Measurements from ENCODE around the gene ZBTB5. TPM values are rescaled to one million over a fixed set of nuclear protein-coding genes. Genes with fewer than 3 reads are reported as not detected.
"Not testable (repeated sequence)": the region's sequence is repeated elsewhere in the genome, so short reads cannot be mapped to it uniquely, and the experiment has no call there.

ZBTB5 gene
- total and polyA plus RNA-seq, 4 donors, result 2.4 to 9.4 (median 6.5) TPM

DNA sequence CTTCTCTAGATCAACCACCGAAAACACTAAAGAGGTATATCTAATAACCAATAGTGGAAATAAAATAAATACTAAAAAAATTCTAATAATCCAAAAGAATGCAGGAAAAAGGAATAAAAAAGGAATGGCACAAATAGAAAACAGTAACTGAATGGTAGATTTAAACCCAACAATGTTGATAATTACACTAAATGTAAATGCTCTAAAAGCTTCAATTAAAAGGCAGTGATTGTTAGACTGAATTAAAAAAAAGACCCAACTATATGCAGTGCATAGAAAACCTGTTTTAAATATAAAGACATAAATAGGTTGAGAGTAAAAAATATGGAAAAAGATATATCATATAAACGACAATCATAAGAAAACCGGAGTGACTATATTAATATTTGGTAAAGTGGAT lies 9.2 kb upstream of the ZBTB5 start:
- H3K27ac ChIP-seq (ENCODE audit: low read depth in 1 of 2, low read length in 2 of 2), result no peak overlapping the region
- peaks cover 0 to 11% (median 3%) of the 10 kb centered on the region in 4 donors for H3K4me1 ChIP-seq (ENCODE audit: control insufficient read depth in 4 of 4, insufficient read depth in 4 of 4, low read length in 3 of 4)
- no peak for DNase-seq (ENCODE audit: low spot score)
- no peaks in the 10 kb centered on the region for H3K27me3 ChIP-seq (ENCODE audit: control insufficient read depth in 4 of 4, insufficient read depth in 4 of 4, low read length in 3 of 4)
- WGBS, result 95% methylated on average over 3 of the region's 3 CpGs
- no peaks in the 10 kb centered on the region for H3K9me3 ChIP-seq (ENCODE audit: control insufficient read depth in 4 of 4, low read length in 3 of 4)
- no peak overlapping the region for H3K9ac ChIP-seq (ENCODE audit: low read depth in 1 of 2, low read length in 2 of 2)
- TF ChIP-seq FOXA2 (IDR thresholded peaks at IDR 0.05) (no peak), JUND (IDR thresholded peaks at IDR 0.05) (no peak), NR2F2 (IDR thresholded peaks at IDR 0.05) (no peak), RAD21 (IDR thresholded peaks at IDR 0.05) (no peak), SP1 (IDR thresholded peaks at IDR 0.05) (no peak), FOXA1 (IDR thresholded peaks at IDR 0.05) (no peak), HNF4G (IDR thresholded peaks at IDR 0.05) (no peak), HNF4A (conservative IDR thresholded peaks at IDR 0.05) (no peak)
- TF ChIP-seq, protein P1, sequence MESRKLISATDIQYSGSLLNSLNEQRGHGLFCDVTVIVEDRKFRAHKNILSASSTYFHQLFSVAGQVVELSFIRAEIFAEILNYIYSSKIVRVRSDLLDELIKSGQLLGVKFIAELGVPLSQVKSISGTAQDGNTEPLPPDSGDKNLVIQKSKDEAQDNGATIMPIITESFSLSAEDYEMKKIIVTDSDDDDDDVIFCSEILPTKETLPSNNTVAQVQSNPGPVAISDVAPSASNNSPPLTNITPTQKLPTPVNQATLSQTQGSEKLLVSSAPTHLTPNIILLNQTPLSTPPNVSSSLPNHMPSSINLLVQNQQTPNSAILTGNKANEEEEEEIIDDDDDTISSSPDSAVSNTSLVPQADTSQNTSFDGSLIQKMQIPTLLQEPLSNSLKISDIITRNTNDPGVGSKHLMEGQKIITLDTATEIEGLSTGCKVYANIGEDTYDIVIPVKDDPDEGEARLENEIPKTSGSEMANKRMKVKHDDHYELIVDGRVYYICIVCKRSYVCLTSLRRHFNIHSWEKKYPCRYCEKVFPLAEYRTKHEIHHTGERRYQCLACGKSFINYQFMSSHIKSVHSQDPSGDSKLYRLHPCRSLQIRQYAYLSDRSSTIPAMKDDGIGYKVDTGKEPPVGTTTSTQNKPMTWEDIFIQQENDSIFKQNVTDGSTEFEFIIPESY (IDR thresholded peaks at IDR 0.05), result no peak
- TF ChIP-seq, protein P2, sequence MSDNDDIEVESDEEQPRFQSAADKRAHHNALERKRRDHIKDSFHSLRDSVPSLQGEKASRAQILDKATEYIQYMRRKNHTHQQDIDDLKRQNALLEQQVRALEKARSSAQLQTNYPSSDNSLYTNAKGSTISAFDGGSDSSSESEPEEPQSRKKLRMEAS (IDR thresholded peaks at IDR 0.05), result no peak
- TF ChIP-seq, protein P3, sequence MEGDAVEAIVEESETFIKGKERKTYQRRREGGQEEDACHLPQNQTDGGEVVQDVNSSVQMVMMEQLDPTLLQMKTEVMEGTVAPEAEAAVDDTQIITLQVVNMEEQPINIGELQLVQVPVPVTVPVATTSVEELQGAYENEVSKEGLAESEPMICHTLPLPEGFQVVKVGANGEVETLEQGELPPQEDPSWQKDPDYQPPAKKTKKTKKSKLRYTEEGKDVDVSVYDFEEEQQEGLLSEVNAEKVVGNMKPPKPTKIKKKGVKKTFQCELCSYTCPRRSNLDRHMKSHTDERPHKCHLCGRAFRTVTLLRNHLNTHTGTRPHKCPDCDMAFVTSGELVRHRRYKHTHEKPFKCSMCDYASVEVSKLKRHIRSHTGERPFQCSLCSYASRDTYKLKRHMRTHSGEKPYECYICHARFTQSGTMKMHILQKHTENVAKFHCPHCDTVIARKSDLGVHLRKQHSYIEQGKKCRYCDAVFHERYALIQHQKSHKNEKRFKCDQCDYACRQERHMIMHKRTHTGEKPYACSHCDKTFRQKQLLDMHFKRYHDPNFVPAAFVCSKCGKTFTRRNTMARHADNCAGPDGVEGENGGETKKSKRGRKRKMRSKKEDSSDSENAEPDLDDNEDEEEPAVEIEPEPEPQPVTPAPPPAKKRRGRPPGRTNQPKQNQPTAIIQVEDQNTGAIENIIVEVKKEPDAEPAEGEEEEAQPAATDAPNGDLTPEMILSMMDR (IDR thresholded peaks at IDR 0.05; ENCODE audit: low read depth, low read length, missing input control), result no peak
- H3K36me3 ChIP-seq (ENCODE audit: control insufficient read depth in 4 of 4, insufficient read depth in 3 of 4, low read depth in 1 of 4, low read length in 3 of 4), result no peaks in the 10 kb centered on the region
- H3K4me3 ChIP-seq (ENCODE audit: low read depth in 1 of 3, low read length in 3 of 3), result no peak overlapping the region

DNA sequence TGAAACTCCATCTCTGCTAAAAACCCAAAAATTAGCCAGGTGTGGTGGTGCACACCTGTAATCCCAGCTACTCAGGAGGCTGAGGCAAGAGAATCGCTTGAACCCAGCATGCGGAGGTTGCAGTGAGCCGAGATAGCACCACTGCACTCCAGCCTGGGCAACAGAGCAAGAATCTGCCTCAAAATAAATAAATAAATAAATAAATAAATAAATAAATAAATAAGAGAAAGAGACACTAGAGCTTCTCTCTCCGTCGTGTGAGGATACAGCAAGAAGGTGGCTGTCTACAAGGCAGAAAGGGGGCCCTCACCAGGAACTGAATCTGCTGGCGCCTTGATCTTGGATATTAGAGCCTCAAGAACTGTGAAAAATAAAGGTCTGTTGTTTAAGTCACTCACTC lies 8.7 kb upstream of the ZBTB5 start:
- not testable (repeated sequence) for DNase-seq (ENCODE audit: low spot score); H3K4me3 ChIP-seq (ENCODE audit: low read depth in 1 of 3, low read length in 3 of 3); H3K9ac ChIP-seq (ENCODE audit: low read depth in 1 of 2, low read length in 2 of 2); H3K27me3 ChIP-seq (ENCODE audit: control insufficient read depth in 4 of 4, insufficient read depth in 4 of 4, low read length in 3 of 4); H3K9me3 ChIP-seq (ENCODE audit: control insufficient read depth in 4 of 4, low read length in 3 of 4); H3K27ac ChIP-seq (ENCODE audit: low read depth in 1 of 2, low read length in 2 of 2); H3K36me3 ChIP-seq (ENCODE audit: control insufficient read depth in 4 of 4, insufficient read depth in 3 of 4, low read depth in 1 of 4, low read length in 3 of 4)
- peaks cover 0 to 11% (median 3%) of the 10 kb centered on the region in 4 donors for H3K4me1 ChIP-seq (ENCODE audit: control insufficient read depth in 4 of 4, insufficient read depth in 4 of 4, low read length in 3 of 4)
- WGBS, result 65% methylated on average over 6 of the region's 6 CpGs

DNA sequence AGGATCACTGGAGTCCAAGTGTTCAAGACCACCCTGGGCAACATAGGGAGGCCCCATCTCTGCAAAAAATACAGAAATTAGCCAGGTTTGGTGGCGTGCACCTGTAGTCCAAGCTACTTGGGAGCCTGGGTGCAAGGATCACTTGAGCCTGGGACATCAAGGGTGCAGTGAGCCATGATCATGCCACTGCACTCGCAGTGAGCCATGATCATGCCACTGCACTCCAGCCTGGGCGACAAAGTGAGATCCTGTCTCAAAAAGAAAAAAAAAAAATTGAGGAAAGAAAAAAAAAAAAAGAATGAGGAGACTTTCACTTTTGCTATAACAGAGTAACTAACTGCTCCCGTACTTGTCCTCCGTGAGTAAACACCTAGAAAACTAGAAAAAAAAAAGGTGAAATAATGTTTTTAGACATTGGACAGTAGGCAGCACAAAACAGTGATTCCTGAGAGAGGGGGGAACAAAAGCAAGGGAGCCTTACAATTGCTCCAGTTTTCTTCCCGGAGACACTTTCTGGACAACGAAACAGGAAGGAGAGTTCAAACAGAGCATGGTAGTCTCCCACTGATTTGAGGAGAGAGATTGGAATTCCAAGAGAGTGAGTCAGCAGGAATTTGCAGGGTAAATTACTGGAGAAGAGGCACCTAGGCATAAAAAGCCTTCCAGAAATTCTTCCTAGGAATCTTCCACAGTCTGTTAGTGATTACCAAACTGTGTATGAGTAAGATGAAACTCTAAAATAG lies 6.9 kb upstream of the ZBTB5 start:
- Histone ChIP-seq H3K9ac (ENCODE audit: low read depth in 1 of 2, low read length in 2 of 2) (peak overlapping the region; percentile 40 to 91), H3K9me3 (ENCODE audit: control insufficient read depth in 4 of 4, low read length in 3 of 4) (no peaks in the 10 kb centered on the region), H3K4me1 (ENCODE audit: control insufficient read depth in 4 of 4, insufficient read depth in 4 of 4, low read length in 3 of 4) (peaks cover 0 to 11% (median 3%) of the 10 kb centered on the region in 4 donors), H3K27ac (ENCODE audit: low read depth in 1 of 2, low read length in 2 of 2) (peak overlapping the region; percentile 3 to 86), H3K4me3 (ENCODE audit: low read depth in 1 of 3, low read length in 3 of 3) (peak overlapping the region; percentile 21 to 61 (median 57)), H3K27me3 (ENCODE audit: control insufficient read depth in 4 of 4, insufficient read depth in 4 of 4, low read length in 3 of 4) (no peaks in the 10 kb centered on the region), H3K36me3 (ENCODE audit: control insufficient read depth in 4 of 4, insufficient read depth in 3 of 4, low read depth in 1 of 4, low read length in 3 of 4) (no peaks in the 10 kb centered on the region)
- WGBS, result 12% methylated on average over 7 of the region's 7 CpGs
- TF ChIP-seq HNF4A (conservative IDR thresholded peaks at IDR 0.05) (peak; percentile 20 to 61), RAD21 (IDR thresholded peaks at IDR 0.05) (peak in 1 of 2 donors; percentile 1), NR2F2 (IDR thresholded peaks at IDR 0.05) (no peak), TAF1 (conservative IDR thresholded peaks at IDR 0.05) (no peak), JUND (IDR thresholded peaks at IDR 0.05) (peak; percentile 77 to 83)
- no peak for DNase-seq (ENCODE audit: low spot score)

Measured in liver (tissue), 9 donors.